H1 (cell line): Measurements from ENCODE around the gene APBA2.

Experiments
- CEBPB ChIP-seq: IDR thresholded peaks from 2 replicates; pipeline ENCODE4 v1.6.1; 2012; ENCODE audit warnings: low read depth, low read length
- EZH2 ChIP-seq: fragments of 200-600 bp; sonication (generic); IDR thresholded peaks from 2 replicates; pipeline ENCODE4 v1.7.1; 2012; ENCODE audit warnings: low read depth, mild to moderate bottlenecking, moderate library complexity, low read length, inconsistent platforms; ENCODE audit not compliant: severe bottlenecking
- GABPA ChIP-seq: IDR thresholded peaks from 2 replicates; pipeline ENCODE4 v1.6.1; 2011; ENCODE audit warnings: mild to moderate bottlenecking, low read length, moderate library complexity, borderline replicate concordance; ENCODE audit not compliant: insufficient read depth
- GTF2F1 ChIP-seq: IDR thresholded peaks from 2 replicates; pipeline ENCODE4 v1.6.1; 2012; ENCODE audit warnings: low read depth, low read length, improper control_type of control experiment, borderline replicate concordance
- HDAC2 ChIP-seq, 2 experiments: fragments of 300-600 bp in 1 of 2; sonication (generic) in 1 of 2; IDR thresholded peaks; 2 replicates each; pipeline ENCODE4 v1.6.1; 2011 to 2012; ENCODE audit warnings: low read depth in 2 of 2, low read length in 2 of 2, mild to moderate bottlenecking in 2 of 2, moderate library complexity in 2 of 2, borderline replicate concordance in 1 of 2, inconsistent platforms in 1 of 2
- MAFK ChIP-seq: IDR thresholded peaks from 2 replicates; pipeline ENCODE4 v1.6.1; 2012; ENCODE audit warnings: low read depth, mild to moderate bottlenecking, improper control_type of control experiment, low read length
- POLR2A ChIP-seq, 2 experiments: IDR thresholded peaks; 1 replicate in 1 of 2; 2 replicates in 1 of 2; pipeline ENCODE4 v1.6.1; 2011; ENCODE audit warnings: low read depth in 2 of 2, low read length in 2 of 2, mild to moderate bottlenecking in 2 of 2; ENCODE audit errors: control extremely low read depth in 1 of 2
- RFX5 ChIP-seq: IDR thresholded peaks from 2 replicates; pipeline ENCODE4 v1.6.1; 2011; ENCODE audit warnings: low read depth, low read length, improper control_type of control experiment, borderline replicate concordance
- SIRT6 ChIP-seq: IDR thresholded peaks from one replicate; pipeline ENCODE4 v1.7.1; 2012; ENCODE audit warnings: low read length, inconsistent platforms
- TAF1 ChIP-seq: IDR thresholded peaks from 2 replicates; pipeline ENCODE4 v1.6.1; 2011; ENCODE audit warnings: mild to moderate bottlenecking, low read depth, low read length
- TF ChIP-seq, protein P1 (sequence below): IDR thresholded peaks from 2 replicates; pipeline ENCODE4 v1.6.1; 2012; ENCODE audit warnings: inconsistent platforms
- TF ChIP-seq, protein P2 (sequence below), 3 experiments: IDR thresholded peaks; 1 replicate in 2 of 3; 2 replicates in 1 of 3; pipeline versions ENCODE4 v1.5.1 to v1.6.1; 2011; ENCODE audit warnings: low read length in 3 of 3, mild to moderate bottlenecking in 3 of 3, inconsistent platforms in 2 of 3, low read depth in 1 of 3, moderate library complexity in 1 of 3; ENCODE audit not compliant: insufficient read depth in 1 of 3; ENCODE audit errors: control extremely low read depth in 1 of 3

DNA sequence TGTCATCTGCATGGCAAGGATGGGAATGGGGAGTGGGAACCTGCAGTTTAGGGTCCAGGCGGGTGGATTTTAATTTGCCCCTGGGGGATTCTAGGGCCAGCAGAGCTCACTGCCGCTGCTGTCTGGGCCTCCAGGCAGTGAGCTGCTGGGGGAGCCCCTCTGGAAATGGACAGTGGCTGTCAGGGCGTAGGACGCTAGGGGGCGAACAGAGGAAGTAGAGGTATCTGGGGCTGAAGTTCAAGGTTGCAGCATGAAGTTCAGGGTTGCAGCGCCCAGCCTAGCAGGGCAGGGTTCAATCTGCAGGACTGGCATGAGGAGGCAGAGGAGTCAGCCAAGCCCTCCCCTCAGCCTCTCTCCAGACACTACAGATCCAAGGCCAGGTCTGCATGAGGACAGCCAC, 49.5 kb downstream of the APBA2 start:
- no peak for TF ChIP-seq RFX5
- no peak for TF ChIP-seq POLR2A (IDR thresholded peaks at IDR 0.05; ENCODE audit: control extremely low read depth in 1 of 2, low read depth in 2 of 2, low read length in 2 of 2)
- TF ChIP-seq GABPA, result peak; percentile 51; the same call in 1 of the 2 replicates
- no peak for TF ChIP-seq CEBPB
- TF ChIP-seq GTF2F1, result no peak
- TF ChIP-seq, protein P1, sequence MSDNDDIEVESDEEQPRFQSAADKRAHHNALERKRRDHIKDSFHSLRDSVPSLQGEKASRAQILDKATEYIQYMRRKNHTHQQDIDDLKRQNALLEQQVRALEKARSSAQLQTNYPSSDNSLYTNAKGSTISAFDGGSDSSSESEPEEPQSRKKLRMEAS, result no peak
- TF ChIP-seq EZH2, result no peak
- TF ChIP-seq SIRT6, result no peak
- TF ChIP-seq, protein P2, sequence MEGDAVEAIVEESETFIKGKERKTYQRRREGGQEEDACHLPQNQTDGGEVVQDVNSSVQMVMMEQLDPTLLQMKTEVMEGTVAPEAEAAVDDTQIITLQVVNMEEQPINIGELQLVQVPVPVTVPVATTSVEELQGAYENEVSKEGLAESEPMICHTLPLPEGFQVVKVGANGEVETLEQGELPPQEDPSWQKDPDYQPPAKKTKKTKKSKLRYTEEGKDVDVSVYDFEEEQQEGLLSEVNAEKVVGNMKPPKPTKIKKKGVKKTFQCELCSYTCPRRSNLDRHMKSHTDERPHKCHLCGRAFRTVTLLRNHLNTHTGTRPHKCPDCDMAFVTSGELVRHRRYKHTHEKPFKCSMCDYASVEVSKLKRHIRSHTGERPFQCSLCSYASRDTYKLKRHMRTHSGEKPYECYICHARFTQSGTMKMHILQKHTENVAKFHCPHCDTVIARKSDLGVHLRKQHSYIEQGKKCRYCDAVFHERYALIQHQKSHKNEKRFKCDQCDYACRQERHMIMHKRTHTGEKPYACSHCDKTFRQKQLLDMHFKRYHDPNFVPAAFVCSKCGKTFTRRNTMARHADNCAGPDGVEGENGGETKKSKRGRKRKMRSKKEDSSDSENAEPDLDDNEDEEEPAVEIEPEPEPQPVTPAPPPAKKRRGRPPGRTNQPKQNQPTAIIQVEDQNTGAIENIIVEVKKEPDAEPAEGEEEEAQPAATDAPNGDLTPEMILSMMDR (IDR thresholded peaks at IDR 0.05; ENCODE audit: control extremely low read depth in 1 of 3, insufficient read depth in 1 of 3, low read depth in 1 of 3, low read length in 3 of 3), result peak; percentile 83 to 87 (median 86)
- TF ChIP-seq HDAC2 (IDR thresholded peaks at IDR 0.05; ENCODE audit: borderline replicate concordance in 1 of 2, low read depth in 2 of 2, low read length in 2 of 2), result no peak
- no peak for TF ChIP-seq MAFK
- no peak for TF ChIP-seq TAF1
